NB4 (cell line): ENCODE results near the gene ABTB2.

ENCODE experiments used
- DNase-seq: peaks from one replicate; pipeline ENCODE4 v3.0.0; 2010; ENCODE audit warnings: low read depth
- H3K4me3 ChIP-seq: one replicate; pipeline ENCODE4 v1.5.1; 2011; ENCODE audit warnings: mild to moderate bottlenecking, low read depth, low read length, moderate library complexity
- CTCF ChIP-seq: IDR thresholded peaks from one replicate; pipeline ENCODE4 v1.5.1; 2012; ENCODE audit warnings: low read depth, low read length
- MAX ChIP-seq: IDR thresholded peaks from 2 replicates; pipeline ENCODE4 v1.6.1; 2011; ENCODE audit warnings: low read depth, low read length
- MYC ChIP-seq: IDR thresholded peaks from 2 replicates; pipeline ENCODE4 v1.6.1; 2011; ENCODE audit warnings: low read depth, low read length
- POLR2A ChIP-seq: IDR thresholded peaks from 2 replicates; pipeline ENCODE4 v1.6.1; 2011; ENCODE audit warnings: mild to moderate bottlenecking; ENCODE audit not compliant: insufficient read length; ENCODE audit errors: extremely low read depth

ABTB2 gene

GRCh38 chr11:34360046-34360445, 2.2 kb upstream of the ABTB2 start:
- no peak for DNase-seq
- TF ChIP-seq MAX, result no peak
- TF ChIP-seq MYC, result no peak
- no peak for TF ChIP-seq POLR2A
- TF ChIP-seq CTCF, result no peak
- no peak overlapping the region for H3K4me3 ChIP-seq

GRCh38 chr11:34359548-34359891, 1.7 kb upstream of the ABTB2 start:
- H3K4me3 ChIP-seq, result peak overlapping the region; percentile 68
- DNase-seq, result no peak
- TF ChIP-seq CTCF, result no peak
- no peak for TF ChIP-seq POLR2A
- no peak for TF ChIP-seq MAX
- no peak for TF ChIP-seq MYC

GRCh38 chr11:34358728-34359547, 1.1 kb upstream of the ABTB2 start:
- peak; percentile 90 for DNase-seq
- peak overlapping the region; percentile 68 for H3K4me3 ChIP-seq
- TF ChIP-seq CTCF (peak; percentile 68), MYC (peak; percentile 86), POLR2A (no peak), MAX (peak; percentile 94)

- TF ChIP-seq CTCF, result no peak
- TF ChIP-seq MYC, result peak; percentile 3; the same call in 1 of the 2 replicates
- no peak for TF ChIP-seq POLR2A
- 0 out of 2 replicates have a peak, but pooled peaks have one; percentile 15 for TF ChIP-seq MAX
- DNase-seq, result peak; percentile 86
Measured at GRCh38 chr11:34358258-34358727, 483 bp upstream of the ABTB2 start.

GRCh38 chr11:34356913-34357700, 703 bp downstream of the ABTB2 start:
- no peak for TF ChIP-seq CTCF
- peak; percentile 58 for TF ChIP-seq MAX
- no peak for TF ChIP-seq POLR2A
- peak; percentile 59 for TF ChIP-seq MYC
- H3K4me3 ChIP-seq, result peak overlapping the region; percentile 71
- DNase-seq, result peak; percentile 82

More at GRCh38 chr11:34358258-34358727, 483 bp upstream of the ABTB2 start:
- H3K4me3 ChIP-seq, result peak overlapping the region; percentile 68
